Loucy (cell line): Measurements from ENCODE around the gene NFKBIB.
A peak's percentile ranks its signal among the peaks of the same experiment; 100 is the strongest.

Experiments
- H2AFZ ChIP-seq: fragments of 200-600 bp; sonication (generic); 2 replicates; pipeline ENCODE4 v1.6.0; 2016; ENCODE audit warnings: antibody characterized with exemption, mild to moderate bottlenecking, low read length, moderate library complexity
- H3F3A ChIP-seq: fragments of 200-600 bp; 2 replicates; pipeline ENCODE4 v1.6.0; 2016; ENCODE audit warnings: antibody characterized with exemption, low read depth, mild to moderate bottlenecking
- H3K27me3 ChIP-seq: fragments of 200-600 bp; sonication (generic); 2 replicates; pipeline ENCODE4 v1.6.1; 2014; ENCODE audit warnings: low read length, mild to moderate bottlenecking; ENCODE audit not compliant: insufficient read depth, poor library complexity, severe bottlenecking
- H3K36me3 ChIP-seq: fragments of 200-600 bp; sonication (generic); 2 replicates; pipeline ENCODE4 v1.6.1; 2016; ENCODE audit warnings: low read length; ENCODE audit not compliant: insufficient read depth
- H3K4me1 ChIP-seq: fragments of 200-600 bp; sonication (generic); 2 replicates; pipeline ENCODE4 v1.5.1; 2014; ENCODE audit warnings: low read length, mild to moderate bottlenecking; ENCODE audit not compliant: insufficient read depth, poor library complexity, severe bottlenecking
- H3K4me2 ChIP-seq: fragments of 200-600 bp; sonication (generic); 2 replicates; pipeline ENCODE4 v1.6.0; 2014; ENCODE audit warnings: antibody characterized with exemption, low read length, low read depth, mild to moderate bottlenecking; ENCODE audit not compliant: poor library complexity, severe bottlenecking
- H3K4me3 ChIP-seq: fragments of 200-600 bp; sonication (generic); 2 replicates; pipeline ENCODE4 v1.5.1; 2014; ENCODE audit warnings: low read length, mild to moderate bottlenecking, mixed read lengths; ENCODE audit not compliant: poor library complexity, severe bottlenecking
- H3K79me2 ChIP-seq: fragments of 200-600 bp; sonication (generic); 2 replicates; pipeline ENCODE4 v1.6.1; 2014; ENCODE audit warnings: low read length; ENCODE audit not compliant: insufficient read depth
- H3K9ac ChIP-seq: fragments of 200-600 bp; sonication (generic); 2 replicates; pipeline ENCODE4 v1.6.0; 2014; ENCODE audit warnings: mild to moderate bottlenecking, low read depth, low read length, moderate library complexity; ENCODE audit not compliant: poor library complexity, severe bottlenecking
- H3K9me2 ChIP-seq: fragments of 200-600 bp; sonication (generic); replicated peaks from 2 replicates; pipeline ENCODE4 v1.6.1; 2016; ENCODE audit warnings: low read depth, low read length, mixed read lengths
- H3K9me3 ChIP-seq: fragments of 200-600 bp; sonication (generic); 2 replicates; pipeline ENCODE4 v1.6.1; 2014; ENCODE audit warnings: mild to moderate bottlenecking, antibody characterized with exemption, low read length, low read depth; ENCODE audit not compliant: insufficient read depth
- H4K20me1 ChIP-seq: fragments of 200-600 bp; sonication (generic); 2 replicates; pipeline ENCODE4 v1.6.0; 2014; ENCODE audit warnings: antibody characterized with exemption, low read length, mild to moderate bottlenecking; ENCODE audit not compliant: insufficient read depth, poor library complexity, severe bottlenecking
- EZH2phosphoT487 ChIP-seq: fragments of 200-600 bp; IDR thresholded peaks from 2 replicates; pipeline ENCODE4 v1.6.1; 2018; ENCODE audit warnings: antibody characterized with exemption, mild to moderate bottlenecking, moderate library complexity, borderline replicate concordance
- TF ChIP-seq, protein P1 (sequence below): fragments of 200-600 bp; sonication (generic); conservative IDR thresholded peaks from 2 replicates; pipeline ENCODE4 v1.5.1; 2014; ENCODE audit warnings: mild to moderate bottlenecking, antibody characterized with exemption, low read length

Gene NFKBIB

DNA sequence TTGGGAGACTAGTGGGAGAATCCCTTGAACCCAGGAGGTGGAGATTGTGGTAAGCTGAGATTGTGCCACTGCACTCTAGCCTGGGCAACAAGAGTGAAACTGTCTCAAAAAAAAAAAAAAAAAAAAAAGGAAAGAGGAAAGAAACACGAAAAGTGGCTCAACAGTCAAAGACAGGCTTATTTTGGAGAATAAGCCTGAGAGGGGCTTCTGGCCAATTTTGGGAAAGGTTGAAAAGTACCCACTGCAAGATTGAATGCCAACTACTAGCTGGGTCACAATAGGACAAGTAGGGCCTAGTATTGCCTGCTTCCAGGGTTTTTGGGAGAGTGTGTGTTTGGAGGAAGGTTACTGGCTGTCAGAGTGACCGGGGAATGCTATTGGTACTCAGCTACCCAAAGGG lies 58.5 kb downstream of the NFKBIB start:
- Histone ChIP-seq H3K4me2 (no peak overlapping the region), H3K9ac (no peak overlapping the region), H2AFZ (0 out of 2 replicates have a peak overlapping the region, but pooled peaks have one; percentile 43), H3K36me3 (no peaks in the 10 kb centered on the region), H3F3A (no peaks in the 10 kb centered on the region), H3K4me1 (no peaks in the 10 kb centered on the region), H3K9me3 (no peaks in the 10 kb centered on the region), H3K4me3 (no peak overlapping the region), H4K20me1 (no peaks in the 10 kb centered on the region), H3K79me2 (no peaks in the 10 kb centered on the region), H3K27me3 (no peaks in the 10 kb centered on the region), H3K9me2 (no peaks in the 10 kb centered on the region)
- TF ChIP-seq, protein P1, sequence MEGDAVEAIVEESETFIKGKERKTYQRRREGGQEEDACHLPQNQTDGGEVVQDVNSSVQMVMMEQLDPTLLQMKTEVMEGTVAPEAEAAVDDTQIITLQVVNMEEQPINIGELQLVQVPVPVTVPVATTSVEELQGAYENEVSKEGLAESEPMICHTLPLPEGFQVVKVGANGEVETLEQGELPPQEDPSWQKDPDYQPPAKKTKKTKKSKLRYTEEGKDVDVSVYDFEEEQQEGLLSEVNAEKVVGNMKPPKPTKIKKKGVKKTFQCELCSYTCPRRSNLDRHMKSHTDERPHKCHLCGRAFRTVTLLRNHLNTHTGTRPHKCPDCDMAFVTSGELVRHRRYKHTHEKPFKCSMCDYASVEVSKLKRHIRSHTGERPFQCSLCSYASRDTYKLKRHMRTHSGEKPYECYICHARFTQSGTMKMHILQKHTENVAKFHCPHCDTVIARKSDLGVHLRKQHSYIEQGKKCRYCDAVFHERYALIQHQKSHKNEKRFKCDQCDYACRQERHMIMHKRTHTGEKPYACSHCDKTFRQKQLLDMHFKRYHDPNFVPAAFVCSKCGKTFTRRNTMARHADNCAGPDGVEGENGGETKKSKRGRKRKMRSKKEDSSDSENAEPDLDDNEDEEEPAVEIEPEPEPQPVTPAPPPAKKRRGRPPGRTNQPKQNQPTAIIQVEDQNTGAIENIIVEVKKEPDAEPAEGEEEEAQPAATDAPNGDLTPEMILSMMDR: no peak
- no peak for TF ChIP-seq EZH2phosphoT487
